PC-3 (cell line): ENCODE measurements around the gene IL1RAPL2. TPM values are rescaled to one million over a fixed set of nuclear protein-coding genes. Genes with fewer than 3 reads are reported as not detected.

ENCODE experiments used
- ATAC-seq: fragments of 200-7000 bp; cut with Tn5 transposase; 2 replicates; pipeline ENCODE4 v1.9.1; 2020; ENCODE audit warnings: mild to moderate bottlenecking, moderate library complexity
- BruUV-seq: library from RNA; stranded (reverse); fragments of 400-500 nt; replicated peaks from 2 replicates; lab custom pipeline; 2021; lab: Mats Ljungman, UMichigan
- CTCF ChIA-PET: fragments of 300-600 bp; sonication (Branson Sonifier 250); formaldehyde crosslinking; loops from one replicate; lab custom pipeline; 2022; ENCODE audit warnings: antibody characterized with exemption; lab: Charles Lee
- POLR2A ChIA-PET: fragments of 300-600 bp; sonication (Branson Sonifier 250); formaldehyde crosslinking; loops from one replicate; lab custom pipeline; 2022; ENCODE audit warnings: antibody characterized with exemption; ENCODE audit not compliant: unreplicated experiment; lab: Charles Lee
- DNase-seq: peaks from one replicate; pipeline ENCODE4 v3.0.0-alpha.2; 2015
- H2AFZ ChIP-seq: fragments of 300-600 bp; sonication (generic); 2 replicates; pipeline ENCODE4 v1.6.0; 2016; ENCODE audit warnings: antibody characterized with exemption, low read length
- H3F3A ChIP-seq: fragments of 300-600 bp; sonication (generic); one replicate; pipeline ENCODE4 v1.6.0; 2017; ENCODE audit warnings: antibody characterized with exemption, low read length, control low read depth, mild to moderate bottlenecking; ENCODE audit not compliant: unreplicated experiment
- H3K27ac ChIP-seq: fragments of 300-600 bp; sonication (generic); 2 replicates; pipeline ENCODE4 v1.5.1; 2016; ENCODE audit warnings: mild to moderate bottlenecking, low read length
- H3K27me3 ChIP-seq: fragments of 300-600 bp; sonication (generic); 2 replicates; pipeline ENCODE4 v1.6.1; 2016; ENCODE audit warnings: low read length, mixed read lengths
- H3K36me3 ChIP-seq: fragments of 300-600 bp; sonication (generic); 2 replicates; pipeline ENCODE4 v1.6.1; 2016; ENCODE audit warnings: low read depth, mixed run types, low read length, mixed read lengths
- H3K4me1 ChIP-seq: fragments of 300-600 bp; sonication (generic); 2 replicates; pipeline ENCODE4 v1.5.1; 2016; ENCODE audit warnings: low read length; ENCODE audit not compliant: insufficient read depth
- H3K4me2 ChIP-seq: fragments of 300-600 bp; sonication (generic); 2 replicates; pipeline ENCODE4 v1.6.0; 2016; ENCODE audit warnings: low read length
- H3K4me3 ChIP-seq: fragments of 300-600 bp; sonication (generic); 2 replicates; pipeline ENCODE4 v1.5.1; 2016; ENCODE audit warnings: mild to moderate bottlenecking, low read length, mixed read lengths
- H3K79me2 ChIP-seq: fragments of 300-600 bp; sonication (generic); 2 replicates; pipeline ENCODE4 v1.6.1; 2017; ENCODE audit warnings: low read length, mixed read lengths
- H3K9ac ChIP-seq: fragments of 300-600 bp; sonication (generic); 2 replicates; pipeline ENCODE4 v1.6.0; 2016; ENCODE audit warnings: mild to moderate bottlenecking, low read length
- H3K9me2 ChIP-seq: fragments of 300-600 bp; sonication (generic); replicated peaks from 2 replicates; pipeline ENCODE4 v1.6.1; 2016; ENCODE audit warnings: mixed run types, low read length, mixed read lengths
- H3K9me3 ChIP-seq: fragments of 300-600 bp; sonication (generic); 2 replicates; pipeline ENCODE4 v1.6.1; 2016; ENCODE audit warnings: low read length, mixed read lengths
- H4K20me1 ChIP-seq: fragments of 300-600 bp; sonication (generic); 2 replicates; pipeline ENCODE4 v1.6.1; 2016; ENCODE audit warnings: low read length, mixed read lengths
- CTCF ChIP-seq: fragments of 300-600 bp; sonication (generic); conservative IDR thresholded peaks from 2 replicates; pipeline ENCODE4 v1.5.1; 2017; ENCODE audit warnings: antibody characterized with exemption, low read depth, mild to moderate bottlenecking, low read length
- EZH2 ChIP-seq: fragments of 300-600 bp; sonication (generic); IDR thresholded peaks from one replicate; pipeline ENCODE4 v1.6.1; 2017; ENCODE audit warnings: antibody characterized with exemption, mild to moderate bottlenecking, low read length; ENCODE audit not compliant: unreplicated experiment
- EZH2phosphoT487 ChIP-seq: fragments of 300-600 bp; sonication (generic); IDR thresholded peaks from 2 replicates; pipeline ENCODE4 v1.6.1; 2018; ENCODE audit warnings: mild to moderate bottlenecking, antibody characterized with exemption, low read length, borderline replicate concordance
- intact Hi-C: fragments of 100-400 bp; cut with micrococcal nuclease; formaldehyde crosslinking; loops from 2 replicates; pipeline ENCODE4 v1.9.0; 2023
- total RNA-seq: library from RNA; depleted of rRNA; stranded (reverse); fragments of >200 nt; gene quantifications from 2 replicates; pipeline ENCODE4 v1.2.3, GENCODE V29; 2014

Gene IL1RAPL2
- total RNA-seq, 1 experiment from 2014 or later = 0.62 TPM

- H3K4me2 ChIP-seq = peak overlapping the region; percentile 39; the same call in 1 of the 2 replicates
- H3K9ac ChIP-seq = no peak overlapping the region
- H3F3A ChIP-seq = no peaks in the 10 kb centered on the region
- H3K9me2 ChIP-seq = no peaks in the 10 kb centered on the region
- no peak for TF ChIP-seq EZH2
- TF ChIP-seq CTCF = no peak
- no peak for TF ChIP-seq EZH2phosphoT487
- no peak overlapping the region for H3K4me3 ChIP-seq
- no TSS peak for BruUV-seq
- peak; percentile 75 for ATAC-seq
- no peaks in the 10 kb centered on the region for H3K36me3 ChIP-seq
- no peak overlapping the region; the same call in 1 of the 2 replicates for H3K27ac ChIP-seq
- POLR2A ChIA-PET = no interaction called here
- DNase-seq = peak; percentile 64
- H3K4me1 ChIP-seq = peaks cover 11% of the 10 kb centered on the region; the same call in 1 of the 2 replicates
- H4K20me1 ChIP-seq = no peaks in the 10 kb centered on the region
- no peaks in the 10 kb centered on the region for H3K27me3 ChIP-seq
- intact Hi-C loops = no loop called here
- CTCF ChIA-PET = no interaction called here
- H3K79me2 ChIP-seq = no peaks in the 10 kb centered on the region
- H3K9me3 ChIP-seq = no peaks in the 10 kb centered on the region
- H2AFZ ChIP-seq = peak overlapping the region; percentile 36; the same call in 1 of the 2 replicates
Observed at GRCh38 chrX:105483011-105483410, 917.0 kb downstream of the IL1RAPL2 start.

- no peaks in the 10 kb centered on the region for H3K79me2 ChIP-seq
- H3K9ac ChIP-seq = no peak overlapping the region
- H3K4me1 ChIP-seq = no peaks in the 10 kb centered on the region
- no peaks in the 10 kb centered on the region for H3F3A ChIP-seq
- POLR2A ChIA-PET = no interaction called here
- no peak overlapping the region for H3K27ac ChIP-seq
- no peaks in the 10 kb centered on the region for H4K20me1 ChIP-seq
- H3K36me3 ChIP-seq = no peaks in the 10 kb centered on the region
- no peak overlapping the region for H3K4me3 ChIP-seq
- DNase-seq (no peak), ATAC-seq (no peak)
- intact Hi-C loops = no loop called here
- no peak overlapping the region for H2AFZ ChIP-seq
- H3K9me3 ChIP-seq = no peaks in the 10 kb centered on the region
- no peaks in the 10 kb centered on the region for H3K27me3 ChIP-seq
- BruUV-seq = no TSS peak
- H3K9me2 ChIP-seq = no peaks in the 10 kb centered on the region
- CTCF ChIA-PET = no interaction called here
- no peak for TF ChIP-seq EZH2phosphoT487
- TF ChIP-seq EZH2 = no peak
- TF ChIP-seq CTCF = no peak
- H3K4me2 ChIP-seq = no peak overlapping the region
Observed at GRCh38 chrX:105488716-105489115, 922.7 kb downstream of the IL1RAPL2 start.

- H3K9me3 ChIP-seq = no peaks in the 10 kb centered on the region
- no peak overlapping the region for H3K4me3 ChIP-seq
- no peaks in the 10 kb centered on the region for H3K4me1 ChIP-seq
- H2AFZ ChIP-seq = no peak overlapping the region
- no TSS peak for BruUV-seq
- H3K27ac ChIP-seq = no peak overlapping the region
- H3K9me2 ChIP-seq = no peaks in the 10 kb centered on the region
- H3F3A ChIP-seq = no peaks in the 10 kb centered on the region
- no peak overlapping the region for H3K4me2 ChIP-seq
- intact Hi-C loops = no loop called here
- no peaks in the 10 kb centered on the region for H4K20me1 ChIP-seq
- ATAC-seq (no peak), DNase-seq (no peak)
- H3K79me2 ChIP-seq = no peaks in the 10 kb centered on the region
- ChIA-PET CTCF (no interaction called here), POLR2A (no interaction called here)
- no peaks in the 10 kb centered on the region for H3K27me3 ChIP-seq
- no peaks in the 10 kb centered on the region for H3K36me3 ChIP-seq
- no peak for TF ChIP-seq CTCF
- TF ChIP-seq EZH2 = no peak
- no peak for TF ChIP-seq EZH2phosphoT487
- H3K9ac ChIP-seq = no peak overlapping the region
Observed at GRCh38 chrX:105495376-105495775, 929.4 kb downstream of the IL1RAPL2 start.
